ENCODE data around the gene IRF8.

The IRF8 gene

GRCh38 chr16:85944572-85945423 lies 45.8 kb downstream of the IRF8 start:
- H3K4me3 ChIP-seq (ENCODE audit: low read length) = no peak overlapping the region
- DNase-seq (ENCODE audit: low read depth, low spot score) = no peak

GRCh38 chr16:85945424-85945751 lies 46.4 kb downstream of the IRF8 start:
- no peak for DNase-seq (ENCODE audit: low read depth, low spot score)
- H3K4me3 ChIP-seq (ENCODE audit: low read length) = no peak overlapping the region

- H3K4me3 ChIP-seq (ENCODE audit: low read length) = no peak overlapping the region
- no peak for DNase-seq (ENCODE audit: low read depth, low spot score)
Observed at GRCh38 chr16:85946541-85947124, 47.7 kb downstream of the IRF8 start.

GRCh38 chr16:85947230-85948137 lies 48.5 kb downstream of the IRF8 start:
- no peak overlapping the region for H3K4me3 ChIP-seq (ENCODE audit: low read length)
- no peak for DNase-seq (ENCODE audit: low read depth, low spot score)

GRCh38 chr16:85948138-85948509 lies 49.2 kb downstream of the IRF8 start:
- no peak for DNase-seq (ENCODE audit: low read depth, low spot score)
- no peak overlapping the region for H3K4me3 ChIP-seq (ENCODE audit: low read length)

GRCh38 chr16:85948616-85949265 lies 49.8 kb downstream of the IRF8 start:
- no peak for DNase-seq (ENCODE audit: low read depth, low spot score)
- H3K4me3 ChIP-seq (ENCODE audit: low read length) = no peak overlapping the region

- H3K4me3 ChIP-seq (ENCODE audit: low read length) = no peak overlapping the region
- no peak for DNase-seq (ENCODE audit: low read depth, low spot score)
Observed at GRCh38 chr16:85950136-85950918, 51.4 kb downstream of the IRF8 start.

GRCh38 chr16:85952197-85952596 lies 53.2 kb downstream of the IRF8 start:
- no peak overlapping the region for H3K4me3 ChIP-seq (ENCODE audit: low read length)
- no peak for DNase-seq (ENCODE audit: low read depth, low spot score)

GRCh38 chr16:85952811-85953210 lies 53.8 kb downstream of the IRF8 start:
- DNase-seq (ENCODE audit: low read depth, low spot score) = no peak
- no peak overlapping the region for H3K4me3 ChIP-seq (ENCODE audit: low read length)

- no peak overlapping the region for H3K4me3 ChIP-seq (ENCODE audit: low read length)
- no peak for DNase-seq (ENCODE audit: low read depth, low spot score)
Observed at GRCh38 chr16:85954927-85955519, 56.1 kb downstream of the IRF8 start.

- H3K4me3 ChIP-seq (ENCODE audit: low read length) = no peak overlapping the region
Observed at GRCh38 chr16:85955566-85955965, 56.6 kb downstream of the IRF8 start.

GRCh38 chr16:85956426-85956825 lies 57.5 kb downstream of the IRF8 start:
- DNase-seq (ENCODE audit: low read depth, low spot score) = no peak
- H3K4me3 ChIP-seq (ENCODE audit: low read length) = no peak overlapping the region

More at GRCh38 chr16:85955566-85955965, 56.6 kb downstream of the IRF8 start:
- no peak for DNase-seq (ENCODE audit: low read depth, low spot score)

- H3K4me3 ChIP-seq (ENCODE audit: low read length) = no peak overlapping the region
- no peak for DNase-seq (ENCODE audit: low read depth, low spot score)
Observed at GRCh38 chr16:85958731-85959130, 59.8 kb downstream of the IRF8 start.

GRCh38 chr16:85959686-85960085 lies 60.7 kb downstream of the IRF8 start:
- H3K4me3 ChIP-seq (ENCODE audit: low read length) = no peak overlapping the region
- no peak for DNase-seq (ENCODE audit: low read depth, low spot score)

GRCh38 chr16:85960486-85961046 lies 61.6 kb downstream of the IRF8 start:
- H3K4me3 ChIP-seq (ENCODE audit: low read length) = no peak overlapping the region
- DNase-seq (ENCODE audit: low read depth, low spot score) = no peak

GRCh38 chr16:85961988-85962915 lies 63.3 kb downstream of the IRF8 start:
- H3K4me3 ChIP-seq (ENCODE audit: low read length) = no peak overlapping the region
- DNase-seq (ENCODE audit: low read depth, low spot score) = peak; percentile 5

GRCh38 chr16:85963753-85964285 lies 64.9 kb downstream of the IRF8 start:
- H3K4me3 ChIP-seq (ENCODE audit: low read length) = no peak overlapping the region
- no peak for DNase-seq (ENCODE audit: low read depth, low spot score)
